Measurements from ENCODE around the gene HNRNPA2B1.
"Not testable (repeated sequence)": the region's sequence is repeated elsewhere in the genome, so short reads cannot be mapped to it uniquely, and the experiment has no call there.

HNRNPA2B1 gene

DNA sequence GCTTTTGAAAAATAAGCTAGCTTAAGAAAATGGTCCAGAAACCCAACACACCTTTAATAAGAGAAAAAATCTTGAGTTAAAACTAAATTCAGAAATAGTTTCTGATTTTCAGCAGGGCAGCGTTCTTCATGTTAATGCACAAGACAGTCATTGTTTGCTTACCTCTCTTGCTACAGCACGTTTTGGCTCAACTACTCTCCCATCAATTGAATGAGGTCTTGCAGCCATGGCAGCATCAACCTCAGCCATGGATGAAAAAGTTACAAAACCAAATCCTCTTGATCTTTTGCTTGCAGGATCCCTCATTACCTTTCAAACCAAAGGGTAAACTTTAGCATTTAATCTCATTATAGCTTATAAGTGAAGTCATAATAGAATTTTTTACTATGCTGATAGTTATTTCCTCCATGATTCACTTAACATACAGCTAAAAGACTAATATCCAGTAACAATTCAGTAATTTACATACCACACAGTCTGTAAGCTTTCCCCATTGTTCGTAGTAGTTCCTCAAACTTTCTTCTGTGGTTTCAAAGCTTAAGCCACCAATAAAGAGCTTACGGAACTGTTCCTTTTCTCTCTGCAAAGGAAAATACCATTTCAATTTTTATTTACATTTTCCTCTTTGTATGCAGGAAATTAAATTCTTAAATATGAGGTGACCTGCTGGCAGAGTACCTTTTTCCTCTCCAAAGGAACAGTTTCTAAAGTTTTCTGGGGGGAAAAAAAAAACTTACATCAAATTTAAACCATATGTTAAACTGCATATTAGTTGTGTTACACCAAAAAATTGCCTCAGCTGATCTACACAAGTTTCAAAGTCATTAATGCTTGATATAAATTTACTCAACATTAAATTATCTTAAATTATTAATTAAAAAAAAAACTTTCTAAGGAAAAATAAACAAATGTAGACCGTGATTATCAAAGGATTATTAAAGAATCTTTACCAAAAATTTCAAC lies 3.1 kb downstream of the HNRNPA2B1 start:
- DNase-seq: no peak

DNA sequence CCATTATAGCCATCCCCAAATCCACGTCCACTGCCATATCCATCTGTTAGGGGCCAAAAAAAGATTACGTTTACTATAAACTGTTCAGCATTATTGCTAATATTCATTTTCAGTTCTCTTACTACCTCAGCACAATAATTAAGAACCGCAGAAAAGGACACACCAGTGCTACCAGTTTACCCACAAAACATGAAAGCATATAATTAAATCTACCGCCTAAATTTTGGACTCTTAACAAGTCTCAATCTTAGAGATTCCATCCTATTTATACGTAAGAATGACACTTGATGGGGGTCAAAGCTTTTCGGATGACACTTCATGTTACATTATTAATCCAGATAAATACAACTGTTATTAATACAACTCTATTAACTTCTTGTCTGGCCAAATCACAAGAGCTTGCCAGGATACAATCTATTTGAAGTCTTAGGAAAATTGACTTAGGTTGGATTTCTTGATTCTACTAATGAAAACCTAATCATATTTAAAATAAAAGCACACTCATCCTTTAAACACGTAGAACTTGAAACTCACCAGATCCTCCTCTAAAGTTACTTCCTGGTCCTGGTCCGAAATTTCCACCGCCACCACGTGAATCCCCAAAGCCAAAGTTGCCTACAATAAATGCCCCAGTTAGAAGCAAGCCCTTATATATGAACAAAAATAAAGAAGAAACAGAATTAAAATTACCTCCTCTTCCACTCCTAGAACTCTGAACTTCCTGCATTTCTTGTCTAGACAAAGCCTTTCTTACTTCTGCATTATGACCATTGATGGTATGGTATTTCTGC lies 4.5 kb downstream of the HNRNPA2B1 start:
- no peak for DNase-seq

- no peak for DNase-seq
Observed at GRCh38 chr7:26195182-26195581, 5.4 kb downstream of the HNRNPA2B1 start.

GRCh38 chr7:26194764-26195163 lies 5.8 kb downstream of the HNRNPA2B1 start:
- DNase-seq: not testable (repeated sequence)

GRCh38 chr7:26193432-26194207 lies 6.9 kb downstream of the HNRNPA2B1 start:
- DNase-seq: no peak

- DNase-seq: no peak
Observed at GRCh38 chr7:26192485-26193087, 8.0 kb downstream of the HNRNPA2B1 start.

DNA sequence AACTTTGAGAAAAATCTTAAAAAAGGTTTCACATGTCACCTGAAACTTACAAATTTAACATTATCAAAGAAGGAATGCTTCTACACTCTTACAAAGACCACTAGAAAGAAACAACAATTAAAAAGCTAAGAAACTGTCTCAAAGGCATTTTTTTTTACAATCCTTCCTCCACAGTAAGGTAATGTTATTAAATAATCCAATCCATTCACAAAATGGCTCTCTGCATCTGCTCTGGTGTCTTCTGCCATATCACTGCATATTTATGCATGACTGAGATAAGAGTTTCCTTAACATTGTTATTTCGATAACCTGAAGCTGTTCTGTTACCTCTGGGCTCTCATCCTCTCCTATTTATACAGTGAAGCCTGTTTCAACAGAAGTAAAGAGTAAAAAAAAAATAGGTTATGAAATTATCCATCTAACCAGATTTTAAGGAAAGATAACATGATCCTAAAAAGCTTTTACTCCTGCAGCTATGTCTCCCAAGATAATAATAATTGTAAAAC lies 8.5 kb downstream of the HNRNPA2B1 start:
- no peak for DNase-seq

DNA sequence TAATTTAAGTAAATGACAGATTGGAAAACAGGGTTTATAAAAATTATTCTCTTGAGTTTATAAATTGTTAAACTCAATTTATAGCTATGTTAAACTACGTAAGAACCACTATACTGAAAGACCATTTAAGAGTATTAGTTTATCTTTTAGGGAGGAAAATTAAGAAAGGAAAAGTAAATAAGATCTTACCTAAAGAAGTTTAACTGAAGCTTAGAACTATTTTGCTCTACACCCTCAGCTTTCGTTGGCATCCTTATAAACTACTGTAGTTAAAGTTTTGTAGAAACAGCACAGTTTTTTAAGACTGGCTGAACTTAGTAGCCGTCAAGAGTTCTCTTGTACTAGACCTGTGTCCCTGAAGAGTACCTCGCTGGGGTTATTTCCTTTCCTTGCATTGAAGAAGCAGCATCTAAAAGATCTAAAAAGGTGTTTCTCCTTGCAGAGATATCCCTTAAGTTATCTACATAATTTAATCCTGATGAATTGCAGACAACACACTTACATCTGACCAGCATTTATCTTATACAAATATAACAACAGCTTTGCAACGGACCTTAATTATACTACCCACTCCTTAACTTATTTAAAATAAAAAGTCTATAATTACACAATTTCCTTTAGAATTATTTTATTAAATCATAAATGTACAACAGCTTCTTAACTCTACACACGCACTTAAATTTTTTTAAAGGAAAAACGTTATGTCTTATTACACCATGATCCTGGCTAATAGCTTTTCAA lies 9.1 kb downstream of the HNRNPA2B1 start:
- no peak for DNase-seq

DNA sequence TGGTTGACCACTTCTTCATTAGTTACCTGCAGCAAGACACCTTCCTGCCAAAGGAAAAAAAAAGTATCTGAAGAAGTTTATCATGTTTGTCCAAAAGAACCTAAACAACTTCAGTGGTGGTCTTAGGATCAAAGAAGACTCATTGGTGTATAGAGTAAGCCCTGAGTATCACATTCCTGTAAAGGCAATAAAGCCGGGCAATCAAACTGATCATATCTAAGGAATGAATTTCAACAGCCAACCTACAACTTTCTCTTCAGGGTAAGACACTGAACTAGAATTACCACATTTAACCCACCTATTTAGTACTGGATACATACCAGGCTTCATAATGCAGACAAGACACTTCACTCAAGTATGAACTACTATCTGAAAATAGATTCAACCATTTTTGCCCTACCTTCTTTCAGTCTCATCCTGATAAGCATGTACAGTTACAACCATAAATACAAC lies 10.1 kb downstream of the HNRNPA2B1 start:
- no peak for DNase-seq

GRCh38 chr7:26189697-26190096 lies 10.8 kb downstream of the HNRNPA2B1 start:
- no peak for DNase-seq

- no peak for DNase-seq
Observed at GRCh38 chr7:26188957-26189541, 11.5 kb downstream of the HNRNPA2B1 start.

GRCh38 chr7:26188206-26188956 lies 12.2 kb downstream of the HNRNPA2B1 start:
- no peak for DNase-seq

GRCh38 chr7:26187380-26188205 lies 13.0 kb downstream of the HNRNPA2B1 start:
- DNase-seq: no peak

- no peak for DNase-seq
Observed at GRCh38 chr7:26186364-26187311, 13.9 kb downstream of the HNRNPA2B1 start.

GRCh38 chr7:26185844-26186180 lies 14.7 kb downstream of the HNRNPA2B1 start:
- no peak for DNase-seq

GRCh38 chr7:26185131-26185843 lies 15.3 kb downstream of the HNRNPA2B1 start:
- DNase-seq: no peak

GRCh38 chr7:26184281-26185101 lies 16.1 kb downstream of the HNRNPA2B1 start:
- not testable (repeated sequence) for DNase-seq
